Measurements from ENCODE around the gene HOXD1.

HOXD1 gene

DNA sequence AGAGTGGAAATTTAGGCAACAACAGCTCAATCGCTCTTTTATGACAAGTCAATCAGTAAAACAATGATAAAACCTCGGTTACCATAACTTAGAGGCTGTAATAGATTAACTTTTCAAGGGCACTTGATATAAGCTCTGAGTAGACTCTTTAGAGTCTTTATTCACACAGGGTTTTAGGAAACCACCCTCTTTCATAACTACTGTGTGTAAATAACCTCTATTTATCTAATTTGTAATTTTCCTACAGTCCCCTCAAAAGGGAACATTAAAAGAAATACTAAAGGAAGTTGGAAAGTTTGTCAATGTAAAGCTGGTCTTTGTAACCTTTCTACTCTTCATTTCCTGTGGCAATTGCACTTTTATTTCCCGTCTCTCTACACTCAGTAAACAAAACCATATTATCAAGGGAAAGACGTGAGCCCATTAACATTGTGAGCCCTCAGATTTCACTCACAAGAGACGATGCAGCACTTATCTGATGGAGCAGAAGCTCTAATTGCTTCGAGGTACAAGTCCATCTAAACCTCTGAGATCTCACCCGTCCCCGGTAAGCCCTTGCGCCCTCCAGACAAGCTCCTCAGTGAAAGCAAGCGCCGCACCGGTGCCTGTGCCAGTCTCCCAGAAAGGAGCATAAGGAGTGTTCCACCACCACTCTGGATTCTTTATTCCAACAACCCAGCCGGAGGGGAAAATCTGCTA lies 1.1 kb upstream of the HOXD1 start:
- DNase-seq = no peak

DNA sequence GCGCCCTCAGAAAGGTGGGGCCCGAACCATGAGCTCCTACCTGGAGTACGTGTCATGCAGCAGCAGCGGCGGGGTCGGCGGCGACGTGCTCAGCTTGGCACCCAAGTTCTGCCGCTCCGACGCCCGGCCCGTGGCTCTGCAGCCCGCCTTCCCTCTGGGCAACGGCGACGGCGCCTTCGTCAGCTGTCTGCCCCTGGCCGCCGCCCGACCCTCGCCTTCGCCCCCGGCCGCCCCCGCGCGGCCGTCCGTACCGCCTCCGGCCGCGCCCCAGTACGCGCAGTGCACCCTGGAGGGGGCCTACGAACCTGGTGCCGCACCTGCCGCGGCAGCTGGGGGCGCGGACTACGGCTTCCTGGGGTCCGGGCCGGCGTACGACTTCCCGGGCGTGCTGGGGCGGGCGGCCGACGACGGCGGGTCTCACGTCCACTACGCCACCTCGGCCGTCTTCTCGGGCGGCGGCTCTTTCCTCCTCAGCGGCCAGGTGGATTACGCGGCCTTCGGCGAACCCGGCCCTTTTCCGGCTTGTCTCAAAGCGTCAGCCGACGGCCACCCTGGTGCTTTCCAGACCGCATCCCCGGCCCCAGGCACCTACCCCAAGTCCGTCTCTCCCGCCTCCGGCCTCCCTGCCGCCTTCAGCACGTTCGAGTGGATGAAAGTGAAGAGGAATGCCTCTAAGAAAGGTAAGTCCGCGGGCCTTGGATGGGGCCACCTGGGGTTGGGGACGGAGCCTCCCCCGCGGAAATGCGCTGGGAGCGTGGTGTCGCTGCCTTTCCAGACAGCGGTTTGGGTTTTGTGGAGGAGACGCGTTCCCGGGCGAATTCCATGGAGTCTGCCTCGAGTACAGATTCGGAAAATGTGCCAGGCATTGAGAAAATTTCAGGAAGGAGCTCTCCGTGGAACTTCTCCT lies 559 bp downstream of the HOXD1 start:
- no peak for DNase-seq

DNA sequence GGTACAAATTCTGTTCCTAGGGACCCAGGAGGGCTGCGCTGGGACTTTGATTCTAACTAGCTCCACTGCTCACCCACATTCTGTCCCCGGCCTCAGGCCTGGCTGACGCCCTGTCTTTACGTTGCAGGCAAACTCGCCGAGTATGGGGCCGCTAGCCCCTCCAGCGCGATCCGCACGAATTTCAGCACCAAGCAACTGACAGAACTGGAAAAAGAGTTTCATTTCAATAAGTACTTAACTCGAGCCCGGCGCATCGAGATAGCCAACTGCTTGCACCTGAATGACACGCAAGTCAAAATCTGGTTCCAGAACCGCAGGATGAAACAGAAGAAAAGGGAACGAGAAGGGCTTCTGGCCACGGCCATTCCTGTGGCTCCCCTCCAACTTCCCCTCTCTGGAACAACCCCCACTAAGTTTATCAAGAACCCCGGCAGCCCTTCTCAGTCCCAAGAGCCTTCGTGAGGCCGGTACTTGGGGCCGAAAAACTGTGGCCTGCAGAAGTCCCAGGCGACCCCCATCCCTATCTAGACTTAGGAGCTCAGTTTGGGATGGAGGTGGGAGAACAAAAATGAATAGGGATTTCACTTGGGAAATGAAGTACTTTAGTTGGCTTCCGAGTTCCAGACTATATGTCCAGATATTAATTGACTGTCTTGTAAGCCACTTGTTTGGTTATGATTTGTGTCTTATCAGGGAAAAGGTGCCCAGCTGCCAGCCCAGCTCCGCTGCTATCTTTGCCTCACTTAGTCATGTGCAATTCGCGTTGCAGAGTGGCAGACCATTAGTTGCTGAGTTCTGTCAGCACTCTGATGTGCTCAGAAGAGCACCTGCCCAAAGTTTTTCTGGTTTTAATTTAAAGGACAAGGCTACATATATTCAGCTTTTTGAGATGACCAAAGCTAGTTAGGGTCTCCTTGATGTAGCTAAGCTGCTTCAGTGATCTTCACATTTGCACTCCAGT lies 1.5 kb downstream of the HOXD1 start:
- peak; percentile 37 for DNase-seq

DNA sequence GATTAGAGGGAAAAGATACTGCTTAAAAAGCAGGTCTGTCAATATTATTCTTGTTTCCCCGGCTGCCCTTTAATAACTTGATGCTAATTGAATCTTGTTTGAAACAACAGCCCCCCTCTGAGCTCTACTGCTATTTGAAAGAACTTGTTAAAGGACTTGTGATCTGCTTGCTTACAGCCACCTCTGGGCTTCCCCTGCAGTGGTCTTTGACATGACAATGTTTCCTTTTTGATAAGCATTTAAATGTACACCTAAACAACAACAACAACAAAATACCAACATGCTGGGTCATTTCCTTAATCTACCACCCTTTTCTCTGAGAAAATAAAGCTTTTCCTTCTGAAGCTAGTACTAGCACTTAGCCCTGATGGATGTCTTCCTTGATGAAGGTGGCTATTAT lies 3.9 kb downstream of the HOXD1 start:
- DNase-seq = no peak

DNA sequence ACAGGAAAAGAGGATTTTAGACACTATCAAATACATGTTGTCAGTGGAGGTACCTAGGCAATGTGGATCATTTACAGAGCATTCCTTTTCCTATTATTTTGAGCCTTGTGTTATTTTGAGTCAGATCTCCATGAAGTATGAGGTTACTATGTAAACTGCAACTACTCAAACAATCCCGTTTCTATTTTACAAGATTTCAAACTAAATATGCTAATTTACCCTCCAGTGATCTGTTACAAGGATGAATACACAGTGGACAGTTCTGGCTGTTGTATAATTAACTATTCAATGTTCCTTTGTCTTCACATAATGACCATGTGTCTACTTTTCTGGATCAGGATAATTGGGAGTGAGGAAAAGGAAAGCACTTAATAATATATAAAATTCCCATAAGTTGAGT lies 4.6 kb downstream of the HOXD1 start:
- no peak for DNase-seq

DNA sequence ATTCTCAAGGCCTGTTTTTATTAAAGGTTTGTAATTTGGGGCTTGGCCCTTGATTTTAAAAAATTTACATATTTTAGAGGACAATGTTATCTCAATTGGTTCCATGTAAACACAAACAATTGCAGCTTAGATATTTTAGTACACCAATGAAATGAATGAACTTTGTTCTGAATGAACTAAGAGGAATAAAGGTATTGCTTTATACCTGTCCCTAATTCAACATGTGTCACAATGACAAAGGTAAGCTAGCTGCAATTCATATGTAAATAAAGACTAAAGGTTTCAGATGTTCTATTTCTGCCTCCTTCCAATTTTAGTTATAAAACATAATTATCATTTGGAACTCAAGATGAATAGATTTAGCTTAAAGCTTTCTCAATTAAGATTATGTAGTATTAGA lies 11.4 kb downstream of the HOXD1 start:
- no peak for DNase-seq

DNA sequence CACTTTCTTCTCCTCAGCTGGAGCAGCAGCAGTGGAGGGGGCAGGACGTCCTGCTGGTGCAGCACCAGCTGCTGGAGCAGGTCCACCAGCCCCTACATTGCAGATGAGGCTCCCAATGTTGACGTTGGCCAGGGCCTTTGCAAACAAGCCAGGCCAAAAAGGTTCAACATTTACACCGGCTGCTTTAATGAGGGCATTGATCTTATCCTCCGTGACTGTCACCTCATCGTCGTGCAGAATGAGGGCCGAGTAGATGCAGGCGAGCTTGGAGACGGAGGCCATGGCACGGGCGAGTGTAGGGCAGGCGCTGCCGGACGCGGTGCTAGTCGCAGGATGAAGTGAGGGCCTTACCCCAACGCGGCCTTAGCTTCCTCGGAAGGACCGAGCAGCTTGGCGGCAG lies 12.5 kb downstream of the HOXD1 start:
- no peak for DNase-seq

DNA sequence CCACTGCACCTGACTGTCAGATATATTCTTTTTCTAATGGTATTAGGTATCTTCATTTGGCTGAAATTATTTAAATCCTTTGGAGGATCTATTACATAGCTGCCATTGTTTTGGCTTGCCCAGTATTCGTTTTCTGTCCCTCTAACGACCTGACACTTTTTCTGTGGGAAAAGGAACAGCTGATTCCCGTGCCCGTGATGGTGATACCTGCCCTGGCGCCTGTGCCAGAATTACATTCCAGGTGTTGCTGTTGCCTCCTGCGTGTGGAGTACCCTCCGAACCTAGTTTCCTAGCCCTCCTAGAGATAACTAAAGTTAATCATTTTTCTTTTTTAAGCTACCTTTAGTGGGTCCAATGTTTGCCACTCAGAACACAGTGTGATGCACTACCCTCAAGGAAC lies 14.0 kb downstream of the HOXD1 start:
- DNase-seq = no peak

DNA sequence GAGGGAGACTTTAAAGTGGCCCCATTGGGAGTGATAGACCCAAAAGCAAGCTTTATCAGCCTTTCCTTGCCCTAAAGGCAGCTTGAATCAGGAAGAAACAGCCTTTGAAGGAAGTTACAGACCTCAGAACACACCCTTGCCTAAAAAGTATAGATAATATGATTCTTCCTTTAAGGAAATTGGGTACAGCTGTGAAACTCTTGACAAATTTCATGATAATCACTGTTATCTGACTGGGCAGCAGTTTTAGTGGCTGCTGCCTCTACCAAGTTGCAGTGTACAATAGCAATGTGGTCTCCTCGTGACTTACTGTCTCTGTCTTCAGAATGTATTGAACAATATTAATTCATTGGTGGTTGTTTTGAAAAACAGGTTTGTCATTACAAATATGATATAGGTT lies 16.7 kb downstream of the HOXD1 start:
- DNase-seq = peak; percentile 53

DNA sequence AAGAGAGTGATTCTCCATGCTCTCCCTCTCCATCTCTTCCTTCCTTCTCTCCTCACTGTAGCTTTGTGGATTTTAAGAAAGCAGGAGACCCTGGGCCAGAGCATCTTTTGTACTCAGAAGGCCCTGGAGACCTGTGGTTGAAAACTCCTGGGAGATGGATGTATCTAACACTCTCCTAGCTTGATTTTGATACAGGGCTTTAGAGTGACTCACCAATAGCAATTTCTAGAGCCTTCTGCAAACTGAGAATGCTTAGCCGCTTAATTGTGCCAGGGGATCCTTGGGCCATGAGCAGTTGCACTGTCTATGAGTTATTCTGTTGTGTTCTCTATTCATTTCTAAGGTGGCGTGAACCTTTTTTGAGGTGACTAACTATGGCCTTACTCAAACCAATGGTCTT lies 17.7 kb downstream of the HOXD1 start:
- no peak for DNase-seq

DNA sequence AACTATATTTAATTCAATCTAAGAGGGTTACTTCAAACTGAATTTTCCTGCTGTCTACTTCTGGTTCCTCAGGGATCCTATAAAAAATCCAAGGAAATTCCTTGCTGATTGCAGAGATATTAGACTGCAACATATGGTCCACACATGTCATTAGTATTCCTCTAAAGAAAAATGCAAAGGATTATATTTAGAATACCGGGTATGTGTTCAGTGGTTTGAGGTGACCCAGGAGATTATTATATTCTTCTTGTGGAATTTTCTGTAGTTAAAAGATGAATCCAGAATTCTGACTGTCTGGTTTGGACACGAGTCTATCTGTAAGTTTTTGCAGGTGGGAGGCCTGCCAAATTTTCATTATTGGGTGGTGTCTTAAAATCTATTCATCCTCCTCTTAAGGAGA lies 18.2 kb downstream of the HOXD1 start:
- no peak for DNase-seq

DNA sequence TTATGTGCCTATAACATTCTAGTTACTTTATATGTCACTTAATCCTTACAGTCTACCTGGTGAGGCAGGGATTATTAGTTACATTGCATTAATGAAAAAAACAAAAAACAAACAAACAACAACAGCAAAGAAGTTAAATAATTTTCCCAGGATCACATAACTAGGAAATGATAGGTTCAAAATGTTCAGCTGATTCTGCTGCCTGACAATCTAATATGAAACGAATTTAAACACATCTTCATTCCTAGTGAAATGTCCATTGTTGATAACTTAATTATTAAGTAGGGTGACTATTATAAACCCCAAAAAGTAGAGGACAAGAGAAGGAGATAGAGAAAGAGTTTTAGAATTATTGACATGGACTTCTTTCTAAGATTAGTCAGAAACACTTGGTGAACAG lies 22.6 kb downstream of the HOXD1 start:
- DNase-seq = no peak

DNA sequence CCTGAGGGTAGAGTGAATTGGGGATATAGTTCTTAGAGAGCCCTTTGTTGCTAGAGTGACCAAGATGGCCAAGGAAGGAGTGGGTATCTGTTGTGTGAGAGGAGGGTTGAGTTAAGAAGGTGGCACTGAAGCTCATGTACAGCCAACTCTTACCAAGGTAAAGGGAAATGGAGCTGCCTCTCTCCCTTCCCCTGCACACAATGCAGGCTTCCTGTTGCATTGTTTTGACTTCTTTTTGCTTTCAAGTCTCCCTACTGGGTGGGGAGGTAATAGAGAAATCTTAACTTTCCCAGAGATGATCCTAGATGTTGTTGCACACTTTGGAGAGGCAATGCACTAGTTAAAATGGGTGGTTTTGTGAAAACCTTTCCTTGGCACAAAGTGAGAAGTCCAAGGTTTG lies 23.8 kb downstream of the HOXD1 start:
- DNase-seq = no peak

DNA sequence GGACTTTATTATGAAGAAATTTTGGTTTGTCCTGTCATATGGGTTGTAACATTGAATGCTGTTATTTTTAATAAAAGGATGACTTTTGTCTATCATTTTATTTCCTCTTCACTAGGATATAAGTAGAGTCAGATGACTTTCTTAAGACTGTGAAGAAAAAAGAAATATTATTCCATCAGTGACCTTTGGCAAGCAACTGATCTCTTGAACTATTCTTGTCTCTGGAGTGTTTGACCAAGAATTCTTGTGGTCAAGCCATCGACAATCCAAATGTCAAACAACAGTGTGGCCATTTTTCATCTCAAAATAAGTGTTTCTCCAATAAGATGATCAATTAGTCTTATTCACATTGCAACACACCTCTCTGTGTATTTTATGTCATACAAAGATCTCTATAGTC lies 24.9 kb downstream of the HOXD1 start:
- no peak for DNase-seq

DNA sequence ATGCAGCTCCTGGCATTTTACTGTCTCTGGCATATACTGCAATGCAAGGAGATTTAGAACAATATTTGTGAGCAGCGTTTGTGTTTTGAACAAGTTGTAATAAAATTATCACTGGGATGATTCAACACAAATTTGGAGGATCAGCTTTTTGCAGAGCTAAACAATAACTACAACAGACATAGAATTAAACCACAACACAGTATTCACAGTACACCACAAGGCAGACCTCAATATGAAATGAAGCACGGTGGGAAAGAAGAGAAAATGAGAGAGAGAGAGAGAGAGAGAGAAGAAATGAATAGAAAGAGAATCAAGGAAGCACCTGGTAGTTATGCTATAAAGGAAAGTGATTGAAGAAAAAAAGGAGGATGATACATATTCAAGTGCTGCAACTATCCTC lies 39.4 kb downstream of the HOXD1 start:
- DNase-seq = no peak

DNA sequence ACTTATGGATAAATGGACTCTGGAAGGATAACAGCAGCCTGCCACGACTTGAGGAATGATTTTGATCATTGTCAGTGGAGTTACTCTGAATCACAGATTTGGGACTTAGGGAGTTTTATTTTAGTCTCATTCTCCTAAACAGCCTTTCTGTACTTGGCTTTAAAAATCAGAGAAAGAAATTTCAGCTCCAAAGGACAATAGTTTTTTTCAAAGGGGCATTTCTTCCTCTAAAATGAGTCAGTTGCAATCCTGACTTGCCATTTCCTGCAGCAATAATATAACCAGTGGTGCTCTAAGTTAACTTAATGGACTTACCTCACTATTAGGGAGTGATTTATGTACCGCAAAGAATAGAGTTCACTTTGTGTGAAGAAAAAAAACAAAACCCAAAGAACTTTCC lies 45.7 kb downstream of the HOXD1 start:
- no peak for DNase-seq

DNA sequence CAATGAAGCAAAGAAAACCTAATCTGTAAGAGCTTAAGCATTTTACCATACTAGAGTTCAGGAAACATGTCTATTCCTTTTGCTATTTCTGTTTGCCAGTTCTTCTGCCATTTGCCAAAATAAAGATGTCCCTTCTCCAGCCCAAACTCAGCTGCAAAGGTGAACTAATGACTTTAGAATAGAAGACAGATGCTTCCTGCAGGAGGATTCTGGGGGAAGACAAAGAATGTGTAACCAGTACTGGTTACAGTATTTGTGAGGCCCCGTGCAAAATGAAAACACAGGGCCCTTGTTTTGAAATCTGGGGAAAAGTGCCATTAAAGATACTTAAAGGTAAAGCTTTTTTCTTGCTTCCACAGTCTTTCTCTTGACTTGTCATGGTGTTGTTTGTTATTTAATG lies 46.5 kb downstream of the HOXD1 start:
- DNase-seq = no peak

DNA sequence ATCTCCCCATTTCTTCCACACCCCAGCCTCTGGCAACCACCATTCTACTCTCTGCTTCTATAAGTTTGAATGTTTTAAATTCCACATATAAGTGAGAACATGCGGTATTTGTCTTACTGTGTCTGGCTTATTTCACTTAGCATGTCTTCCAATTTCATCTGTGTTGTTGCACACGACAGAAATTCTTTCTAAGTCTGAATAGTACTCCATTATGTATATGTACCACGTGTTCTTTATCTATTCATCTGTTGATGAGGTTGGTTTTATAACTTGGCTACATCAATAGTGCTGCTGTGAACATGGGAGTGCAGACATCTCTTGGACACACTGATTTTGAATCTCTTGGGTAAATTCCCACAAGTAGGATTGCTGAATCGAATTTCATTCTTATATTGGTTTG lies 49.0 kb downstream of the HOXD1 start:
- DNase-seq = no peak

DNA sequence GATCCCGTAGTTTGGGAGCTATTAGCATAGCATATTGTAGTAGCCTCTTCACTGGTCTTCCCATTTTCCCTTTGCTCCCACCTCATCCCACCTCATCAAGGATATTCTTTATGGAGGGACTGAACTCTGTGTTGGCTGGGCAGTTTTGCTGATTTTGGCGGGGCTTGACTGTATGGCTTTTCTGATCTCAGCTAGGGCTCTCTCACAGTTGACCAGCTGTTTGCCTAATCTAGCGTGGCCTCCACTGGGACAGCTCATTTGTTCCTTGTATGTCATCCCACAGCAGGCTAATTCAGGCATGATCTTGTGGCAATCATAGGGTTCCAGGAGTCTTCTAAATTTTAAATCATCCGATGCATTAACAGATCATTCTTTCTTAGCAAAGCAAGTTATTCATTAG lies 50.6 kb downstream of the HOXD1 start:
- no peak for DNase-seq

DNA sequence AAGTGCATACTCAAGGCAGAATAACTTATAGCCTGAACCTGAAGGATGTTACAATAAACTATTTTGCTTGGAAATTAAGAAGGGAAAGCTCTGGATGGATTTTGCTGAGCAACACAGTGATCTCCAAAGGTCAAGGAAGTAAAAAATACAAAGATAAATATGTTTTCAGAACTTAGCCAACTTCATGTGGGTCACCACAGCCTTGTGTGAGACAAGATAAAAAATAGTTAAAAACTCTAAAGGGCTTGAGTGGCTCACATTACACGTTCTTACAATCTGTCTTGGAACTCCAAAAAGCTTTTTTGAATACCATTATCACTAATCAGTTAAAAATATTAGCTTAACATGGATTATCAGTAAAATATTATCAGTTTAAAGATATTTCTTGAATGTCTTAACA lies 51.8 kb downstream of the HOXD1 start:
- peak; percentile 11 for DNase-seq

Data from hematopoietic multipotent progenitor cell treated with erythropoietin and hydrocortisone succinate and interleukin-3 and kit ligand, for 6 days (in vitro differentiated cells).